CD4-positive, alpha-beta T cell treated with Interleukin-10 for 1 hour (primary cell): ENCODE measurements around the gene DTX1.

Experiments used
- DNase-seq: peaks from one replicate; pipeline ENCODE4 v3.0.0-alpha.2; 2020

DTX1 gene

GRCh38 chr12:113055594-113056380, 743 bp upstream of the DTX1 start:
- DNase-seq = no peak

DNA sequence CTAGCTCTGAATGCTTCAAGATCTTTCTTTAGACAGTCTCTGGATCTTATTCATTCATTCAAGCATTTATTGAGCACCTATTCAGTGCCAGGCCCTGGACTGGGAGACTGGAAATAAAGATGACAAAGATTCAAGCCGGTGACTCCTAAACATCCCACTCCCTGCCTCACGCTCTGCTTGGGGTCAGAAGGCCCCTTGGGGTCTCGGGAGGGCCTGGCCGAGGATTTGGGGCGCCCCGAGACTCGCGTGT, 224 bp upstream of the DTX1 start:
- DNase-seq = no peak

DNA sequence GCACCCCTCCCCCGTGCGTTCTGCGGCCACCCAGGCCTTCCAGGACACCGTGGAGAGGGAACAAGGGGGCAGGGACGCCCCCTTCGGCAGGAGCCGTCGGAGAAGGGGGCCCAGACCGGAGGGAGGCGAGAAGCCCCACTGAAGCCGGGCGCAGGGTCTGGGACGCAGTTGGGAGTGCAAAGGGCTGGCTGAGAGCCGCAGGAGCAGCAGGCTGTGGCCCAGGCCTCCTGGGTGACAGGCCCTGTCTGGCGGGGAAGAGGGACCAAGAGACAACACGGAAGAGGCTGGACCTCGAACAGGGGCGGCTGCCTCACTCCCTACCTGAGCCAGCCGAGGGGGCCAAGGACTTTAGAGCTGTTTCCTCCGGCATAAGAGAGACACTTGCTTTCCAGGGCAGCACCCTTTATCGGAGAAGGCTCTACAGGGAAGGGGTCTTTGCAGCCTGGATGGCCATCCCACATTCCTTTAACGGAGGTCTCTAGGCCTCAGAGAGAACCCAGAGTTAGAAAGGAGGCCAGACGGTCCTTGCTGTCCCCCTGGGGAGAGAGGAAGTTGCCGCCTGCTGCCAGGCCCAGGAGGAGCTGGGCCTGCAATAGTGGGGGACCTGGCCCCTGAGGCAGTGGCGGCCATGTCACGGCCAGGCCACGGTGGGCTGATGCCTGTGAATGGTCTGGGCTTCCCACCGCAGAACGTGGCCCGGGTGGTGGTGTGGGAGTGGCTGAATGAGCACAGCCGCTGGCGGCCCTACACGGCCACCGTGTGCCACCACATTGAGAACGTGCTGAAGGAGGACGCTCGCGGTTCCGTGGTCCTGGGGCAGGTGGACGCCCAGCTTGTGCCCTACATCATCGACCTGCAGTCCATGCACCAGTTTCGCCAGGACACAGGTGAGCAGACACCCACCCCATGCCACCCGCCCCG, 1.3 kb downstream of the DTX1 start:
- no peak for DNase-seq

DNA sequence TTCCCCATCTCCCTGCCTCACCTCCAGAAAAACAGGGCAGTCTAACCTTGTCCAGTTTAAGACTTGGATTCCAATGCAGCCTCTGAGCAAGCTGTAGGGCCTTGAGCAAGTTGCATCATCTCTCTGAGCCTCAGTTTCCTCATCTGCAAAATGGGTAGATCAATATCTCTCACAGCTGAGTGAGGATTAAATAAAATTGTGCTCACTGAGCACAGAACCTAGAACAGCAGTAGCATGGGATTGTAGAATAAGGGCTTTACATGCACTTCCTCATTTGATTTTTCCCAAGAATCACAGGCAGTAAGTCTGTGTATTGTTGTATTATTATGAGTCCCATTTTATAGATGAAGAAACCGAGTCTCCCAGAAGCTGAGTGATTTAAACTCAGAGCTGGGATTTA, 2.0 kb downstream of the DTX1 start:
- DNase-seq = no peak

- no peak for DNase-seq
Observed at GRCh38 chr12:113059071-113059595, 2.6 kb downstream of the DTX1 start.

GRCh38 chr12:113060336-113060960, 3.9 kb downstream of the DTX1 start:
- no peak for DNase-seq

DNA sequence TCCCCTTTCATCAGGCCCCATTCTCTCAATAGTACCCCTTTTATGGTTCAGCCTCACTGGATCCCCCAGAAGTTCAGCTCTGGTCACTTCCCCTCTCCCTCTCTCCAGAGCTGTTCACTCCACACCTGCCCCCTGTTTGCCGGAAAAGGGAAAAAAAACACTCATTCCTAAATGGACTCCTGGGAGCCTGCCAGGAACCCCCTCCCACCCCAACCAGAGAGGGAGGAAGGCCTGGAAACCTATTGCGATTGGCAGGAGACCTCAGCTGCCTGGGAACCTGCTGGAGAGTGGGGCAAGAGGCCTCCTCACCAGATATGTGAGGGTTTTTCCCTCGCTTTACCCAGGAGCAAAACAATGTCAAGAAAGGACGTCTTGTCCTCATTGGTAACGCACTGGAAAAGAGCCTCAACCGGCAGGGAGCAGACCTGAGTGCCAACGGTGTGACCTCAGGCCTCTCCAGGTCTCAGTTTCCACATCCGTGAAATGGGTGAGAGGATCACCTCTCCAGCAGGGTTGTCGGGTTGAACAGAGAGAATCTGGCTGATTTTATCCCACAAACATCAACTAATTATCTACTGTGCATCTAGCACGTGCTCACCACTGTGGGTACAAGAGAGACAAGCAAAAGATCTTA, 4.6 kb downstream of the DTX1 start:
- no peak for DNase-seq

GRCh38 chr12:113062502-113063395, 6.2 kb downstream of the DTX1 start:
- DNase-seq = no peak

DNA sequence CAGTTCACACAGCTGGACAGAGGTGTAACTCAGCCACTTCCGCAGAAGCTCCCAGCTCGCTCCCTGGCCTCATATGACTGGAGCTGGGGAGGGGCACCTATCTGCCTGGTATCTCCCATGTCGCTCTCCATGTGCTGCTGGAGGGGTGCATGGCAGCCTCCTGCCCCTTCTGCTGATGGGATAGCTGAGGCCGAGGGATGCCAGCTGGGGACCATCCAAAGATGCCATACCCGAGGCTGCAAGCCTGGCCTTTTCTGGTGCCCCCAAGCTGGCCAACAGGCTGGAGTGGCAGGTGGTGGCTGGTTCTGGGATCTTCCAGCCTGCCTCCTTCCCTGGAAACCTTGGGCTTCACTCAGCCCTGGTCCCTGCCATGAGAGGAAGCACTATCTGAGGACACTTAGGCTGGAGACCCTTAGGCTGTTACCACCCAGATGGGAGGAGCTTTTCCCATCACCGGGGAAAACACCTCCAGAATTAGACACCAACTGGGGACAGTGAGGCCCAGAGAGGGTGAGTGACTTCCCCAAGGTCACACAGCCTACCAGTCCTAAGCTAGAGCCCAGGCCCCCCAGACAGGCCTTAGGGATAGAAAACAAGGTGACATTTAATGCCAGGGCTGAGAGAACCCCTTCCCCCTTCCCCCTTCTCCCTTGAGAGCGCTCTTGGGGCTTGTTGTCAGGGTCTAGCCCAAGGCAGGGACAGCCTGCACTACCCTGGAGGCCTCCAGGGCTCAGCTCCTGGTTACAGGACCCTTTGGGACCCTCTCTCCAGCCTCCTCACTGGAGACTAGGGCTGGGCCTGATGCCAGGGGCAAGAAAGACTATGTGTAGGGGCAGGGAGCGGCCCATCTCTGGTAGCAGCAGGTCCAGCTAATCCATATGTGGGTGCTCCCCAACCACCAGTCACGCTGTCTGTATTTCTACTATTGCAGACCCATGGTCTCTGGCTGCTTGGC, 7.1 kb downstream of the DTX1 start:
- no peak for DNase-seq

DNA sequence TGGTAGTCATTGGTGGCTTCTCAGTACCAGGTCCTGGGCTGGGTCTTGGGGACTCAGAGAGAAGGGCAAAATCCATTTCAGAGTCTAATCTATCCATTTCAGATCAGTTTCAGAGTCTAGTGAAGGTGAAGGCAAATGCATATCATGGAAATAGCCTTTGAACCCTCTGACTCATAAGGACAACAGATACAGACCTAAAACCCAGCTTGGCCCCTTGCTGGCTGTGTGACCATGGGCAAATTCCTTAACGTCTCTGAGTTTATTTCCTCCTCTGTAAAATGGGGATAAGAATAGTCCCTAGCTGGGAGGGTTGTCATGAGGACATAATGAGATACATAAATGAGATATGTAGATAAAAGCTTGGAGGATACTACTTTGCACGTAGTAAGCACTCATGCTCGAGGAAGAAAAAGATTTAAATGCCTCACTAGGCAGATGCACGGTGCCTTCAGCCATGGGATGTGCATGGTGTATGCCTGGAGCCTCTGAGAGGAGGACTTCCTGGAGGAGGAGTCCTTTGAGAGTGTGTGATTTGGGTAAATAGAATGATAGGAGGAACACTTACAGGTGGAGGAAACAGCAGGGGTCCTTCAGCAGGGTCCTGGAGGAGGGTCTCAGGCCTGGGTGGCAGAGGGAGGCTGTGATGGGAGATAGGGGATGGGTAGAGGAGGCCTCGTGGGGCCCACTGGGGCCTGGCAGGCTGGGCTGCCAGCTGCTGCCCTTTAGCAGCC, 8.0 kb downstream of the DTX1 start:
- DNase-seq = no peak

DNA sequence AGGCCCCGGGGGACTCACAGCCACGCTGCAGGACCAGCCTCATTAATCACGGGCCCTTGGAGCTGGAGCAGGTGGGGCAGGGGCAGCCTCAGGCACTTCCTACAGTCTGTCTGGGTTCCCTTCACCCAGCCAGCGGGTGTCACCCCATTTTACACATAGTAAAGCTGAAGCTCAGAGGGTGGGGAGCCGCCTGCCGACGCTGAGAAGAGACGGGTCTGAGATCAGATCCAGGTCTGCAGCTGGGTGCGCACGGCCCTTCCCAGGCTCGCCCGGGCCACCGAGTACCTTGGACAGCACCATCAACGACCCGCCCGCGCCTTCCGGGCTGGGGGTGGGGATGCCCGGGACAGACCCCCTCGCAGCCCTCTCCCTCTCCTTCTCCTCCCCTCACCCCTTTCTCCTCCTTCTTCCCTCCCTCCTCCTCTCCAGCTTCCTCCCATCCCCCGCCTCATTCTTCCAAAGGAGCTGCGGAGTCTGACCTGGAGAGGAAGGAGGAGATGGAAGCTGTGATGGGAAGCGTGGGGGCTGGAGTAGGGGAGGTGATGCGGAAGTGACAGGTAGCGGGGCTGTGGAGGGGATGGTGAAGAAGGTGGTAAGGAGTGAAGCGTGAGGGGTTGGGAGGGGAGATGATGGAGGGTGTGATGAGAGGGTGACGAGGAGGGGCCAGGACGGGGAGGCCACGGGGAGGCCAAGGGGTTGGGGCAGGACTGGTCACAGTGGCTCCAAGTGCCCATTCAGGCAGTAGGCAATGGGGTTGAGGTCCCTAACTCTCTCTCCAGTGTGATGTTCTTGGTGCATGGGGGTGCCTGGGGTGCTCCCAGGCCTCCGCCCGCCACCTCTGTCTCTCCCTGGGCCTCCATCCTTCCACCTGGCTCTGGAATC, 8.8 kb downstream of the DTX1 start:
- DNase-seq = no peak

DNA sequence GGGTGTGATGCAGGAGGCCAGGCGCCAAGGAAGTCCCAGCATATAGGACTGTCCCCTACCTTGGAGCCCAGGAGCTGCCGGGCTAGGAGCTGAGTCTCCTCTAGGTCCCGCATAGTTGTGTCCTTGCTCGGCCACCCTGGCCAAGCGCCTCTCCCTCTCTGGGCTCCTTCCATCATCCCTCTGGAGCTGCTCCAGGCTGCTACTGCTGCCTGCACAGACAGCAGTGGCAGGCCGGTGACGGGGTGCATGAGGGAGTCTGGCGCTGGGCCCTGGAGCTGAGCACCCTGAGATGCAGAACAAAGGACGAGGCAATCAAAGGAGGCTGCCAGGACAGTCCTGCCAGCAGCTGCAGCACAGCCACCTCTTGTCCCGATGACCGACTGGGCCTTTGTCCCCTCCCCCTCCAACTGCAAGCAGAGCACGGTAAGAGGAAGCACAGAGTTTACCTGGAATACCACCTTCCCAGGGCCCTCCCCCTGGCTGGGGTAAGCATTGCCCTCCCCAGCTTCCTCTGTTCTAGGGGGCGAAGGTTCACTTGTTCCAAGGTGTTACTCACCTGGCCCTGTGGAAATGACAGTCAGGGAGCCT, 10.4 kb downstream of the DTX1 start:
- DNase-seq = no peak

GRCh38 chr12:113067987-113068935, 11.7 kb downstream of the DTX1 start:
- no peak for DNase-seq

- DNase-seq = no peak
Observed at GRCh38 chr12:113069149-113069548, 12.6 kb downstream of the DTX1 start.

DNA sequence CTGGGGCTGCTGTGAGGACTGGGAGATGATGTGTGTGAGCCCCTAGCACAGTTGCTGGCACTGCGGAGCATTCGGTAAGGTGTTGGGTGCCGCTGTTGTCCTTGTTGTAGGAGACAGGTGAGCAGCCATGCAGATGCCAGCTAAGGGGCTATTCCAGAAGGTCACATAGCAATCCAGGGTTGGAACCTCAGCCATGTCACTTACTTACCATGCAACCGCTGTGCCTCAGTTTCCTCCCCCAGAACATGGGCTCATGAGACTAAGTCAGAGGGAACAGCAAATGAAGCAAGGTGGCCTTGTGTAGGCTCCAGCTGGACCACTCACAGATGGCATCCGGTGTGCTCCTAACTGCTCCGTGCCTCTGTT, 13.2 kb downstream of the DTX1 start:
- DNase-seq = no peak

DNA sequence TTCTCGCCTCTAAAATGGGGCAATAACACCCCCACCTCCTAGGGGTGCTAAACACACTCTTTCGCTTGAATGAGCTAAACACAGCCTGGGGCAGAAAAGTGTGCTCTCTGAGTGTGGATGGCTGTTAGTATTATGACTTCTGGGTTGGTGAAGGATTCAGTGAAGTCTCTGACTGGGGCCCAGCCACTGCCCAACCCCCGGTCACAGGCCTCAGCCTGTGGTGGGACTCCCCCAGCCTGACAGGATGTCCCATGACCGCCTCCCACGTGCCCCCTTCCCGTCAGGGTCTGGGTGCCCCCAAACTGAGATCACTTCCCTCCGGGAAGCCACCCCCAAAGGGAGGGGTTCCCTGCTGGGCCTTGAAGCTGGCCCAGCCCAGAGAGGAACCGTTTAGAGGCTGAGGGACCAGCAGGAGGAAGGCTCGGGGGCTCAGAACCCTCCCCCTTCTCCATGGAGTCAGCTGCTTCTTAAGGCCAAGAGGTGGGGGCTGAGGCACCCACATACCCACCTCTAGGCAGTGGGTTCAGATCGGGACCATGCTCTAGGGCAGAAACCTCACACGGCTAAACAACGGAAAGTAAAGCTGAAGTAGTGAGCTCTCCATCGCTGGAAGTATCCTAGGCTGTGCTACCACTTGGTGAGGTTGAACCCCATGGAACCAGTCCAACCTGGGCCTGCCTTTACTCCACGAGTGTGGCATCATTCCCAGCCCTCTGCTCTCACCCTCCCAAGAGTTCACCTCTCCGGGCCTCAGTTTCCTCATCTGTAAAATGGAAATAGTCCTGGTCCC, 13.8 kb downstream of the DTX1 start:
- peak; percentile 59 for DNase-seq
